Upper lobe of left lung (tissue), 6 donors: ENCODE measurements around the gene TEX55. TPM values are rescaled to one million over a fixed set of nuclear protein-coding genes. Genes with fewer than 3 reads are reported as not detected.
"Not testable (repeated sequence)": the region's sequence is repeated elsewhere in the genome, so short reads cannot be mapped to it uniquely, and the experiment has no call there.

Source experiments
- ATAC-seq, 2 donors: fragments of 200-7000 bp; cut with Tn5 transposase; one replicate each; pipeline ENCODE4 v1.9.1; 2022; ENCODE audit warnings: mild to moderate bottlenecking in 2 of 2, moderate library complexity in 2 of 2; ENCODE audit not compliant: low FRiP score in 2 of 2
- DNase-seq, 2 donors: peaks; one replicate each; pipeline ENCODE4 v3.0.0-alpha.2; 2019 to 2020
- H3K27ac ChIP-seq, 4 donors: fragments of 200-600 bp; sonication (generic); one replicate each; pipeline ENCODE4 v1.5.1; 2016 to 2019
- H3K27me3 ChIP-seq, 4 donors: fragments of 200-600 bp; sonication (generic); one replicate each; pipeline ENCODE4 v1.5.1; 2017 to 2019
- H3K36me3 ChIP-seq, 4 donors: fragments of 200-600 bp; sonication (generic); one replicate each; pipeline ENCODE4 v1.5.1; 2016 to 2019
- H3K4me1 ChIP-seq, 4 donors: fragments of 200-600 bp; sonication (generic); one replicate each; pipeline ENCODE4 v1.5.1; 2018 to 2019
- H3K4me3 ChIP-seq, 4 donors: fragments of 200-600 bp; sonication (generic); one replicate each; pipeline ENCODE4 v1.5.1; 2017 to 2019; ENCODE audit warnings: mild to moderate bottlenecking in 2 of 4, moderate library complexity in 1 of 4
- H3K9me3 ChIP-seq, 4 donors: fragments of 200-600 bp; sonication (generic); one replicate each; pipeline ENCODE4 v1.5.1; 2018 to 2019
- EP300 ChIP-seq, 4 donors: sonication (generic); formaldehyde crosslinking; IDR thresholded peaks; one replicate each; pipeline ENCODE4 v1.5.1; 2017; ENCODE audit warnings: antibody characterized with exemption in 4 of 4, control low read depth in 2 of 4
- POLR2A ChIP-seq, 4 donors: fragments of 450-650 bp; IDR thresholded peaks; one replicate each; pipeline ENCODE4 v1.5.1; 2016 to 2017; ENCODE audit warnings: antibody characterized with exemption in 4 of 4, mild to moderate bottlenecking in 2 of 4
- POLR2AphosphoS5 ChIP-seq, 2 donors: sonication (generic); formaldehyde crosslinking; IDR thresholded peaks; one replicate each; pipeline ENCODE4 v1.5.1; 2017; ENCODE audit warnings: antibody characterized with exemption in 2 of 2
- WGBS, 2 donors: methylation state at CpG; one replicate each; pipeline ENCODE4 v1.1.5; 2017 to 2018; 5-methylcytosine and 5-hydroxymethylcytosine counted together
- total RNA-seq, 6 donors: library from RNA; depleted of rRNA in 4 of 6; stranded (reverse); fragments of >200 nt in 4 of 6; gene quantifications; one replicate each; pipeline versions ENCODE4 v1.1.0 to v1.2.1, GENCODE V29; 2016 to 2021
- TF ChIP-seq, protein P1 (sequence below), 6 experiments: fragments of 450-650 bp in 4 of 6; fragments of 200-600 bp in 2 of 6; sonication (generic) in 2 of 6; IDR thresholded peaks; one replicate each; pipeline ENCODE4 v1.5.1; 2016 to 2019; ENCODE audit warnings: antibody characterized with exemption in 6 of 6
- donor health status: DM: no; HTN: no; CAD: no; lungs with moderate emphysema.
- donor health status: DM: no; HTN: yes; CAD: no; lungs with severe emphysema.

The TEX55 gene
- total RNA-seq: not detected

DNA sequence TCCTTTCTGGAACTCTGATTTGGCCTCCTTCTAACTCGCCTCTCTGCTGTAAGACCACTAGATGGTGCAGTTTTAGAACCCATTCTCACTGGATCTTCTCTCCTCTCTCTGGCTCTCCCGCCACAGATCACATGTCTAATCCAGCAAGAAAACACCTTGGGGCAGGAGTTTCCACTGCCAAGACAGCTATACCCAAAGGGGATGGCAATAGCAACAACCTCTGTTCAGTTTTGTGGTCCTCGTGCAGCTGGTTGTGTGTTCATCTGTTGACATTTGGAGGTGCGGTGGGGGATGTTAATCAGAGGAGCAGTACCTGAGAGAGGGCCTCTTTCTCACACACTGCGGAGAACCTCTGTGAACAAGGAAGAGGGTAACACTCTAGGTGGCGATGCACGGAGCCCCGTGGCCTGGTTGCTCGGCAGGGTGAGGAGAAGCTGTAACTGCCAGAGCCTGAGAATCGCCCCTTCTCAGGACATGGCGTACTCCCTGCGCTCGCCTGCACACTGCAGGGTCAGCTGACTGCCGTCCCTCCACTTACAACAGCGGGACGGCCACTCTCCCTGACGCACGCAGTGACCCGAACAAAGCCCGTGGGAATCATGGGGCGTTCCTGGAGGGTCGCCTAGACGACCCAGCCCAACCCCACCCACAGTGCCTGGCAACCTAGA, at the start of gene TEX55:
TEX55 (plus strand) TSS at position 666 of the 668 bp plus-strand sequence. CDS start 25 bp downstream, outside the sequence.
- no peaks in the 10 kb centered on the region for H3K36me3 ChIP-seq
- H3K9me3 ChIP-seq: no peaks in the 10 kb centered on the region
- WGBS, 2 donors: 81 to 86% methylated on average over 13 to 23 of the region's 23 CpGs
- no peak for TF ChIP-seq POLR2A (IDR thresholded peaks at IDR 0.05)
- no peak for TF ChIP-seq EP300 (IDR thresholded peaks at IDR 0.05)
- TF ChIP-seq, protein P1, sequence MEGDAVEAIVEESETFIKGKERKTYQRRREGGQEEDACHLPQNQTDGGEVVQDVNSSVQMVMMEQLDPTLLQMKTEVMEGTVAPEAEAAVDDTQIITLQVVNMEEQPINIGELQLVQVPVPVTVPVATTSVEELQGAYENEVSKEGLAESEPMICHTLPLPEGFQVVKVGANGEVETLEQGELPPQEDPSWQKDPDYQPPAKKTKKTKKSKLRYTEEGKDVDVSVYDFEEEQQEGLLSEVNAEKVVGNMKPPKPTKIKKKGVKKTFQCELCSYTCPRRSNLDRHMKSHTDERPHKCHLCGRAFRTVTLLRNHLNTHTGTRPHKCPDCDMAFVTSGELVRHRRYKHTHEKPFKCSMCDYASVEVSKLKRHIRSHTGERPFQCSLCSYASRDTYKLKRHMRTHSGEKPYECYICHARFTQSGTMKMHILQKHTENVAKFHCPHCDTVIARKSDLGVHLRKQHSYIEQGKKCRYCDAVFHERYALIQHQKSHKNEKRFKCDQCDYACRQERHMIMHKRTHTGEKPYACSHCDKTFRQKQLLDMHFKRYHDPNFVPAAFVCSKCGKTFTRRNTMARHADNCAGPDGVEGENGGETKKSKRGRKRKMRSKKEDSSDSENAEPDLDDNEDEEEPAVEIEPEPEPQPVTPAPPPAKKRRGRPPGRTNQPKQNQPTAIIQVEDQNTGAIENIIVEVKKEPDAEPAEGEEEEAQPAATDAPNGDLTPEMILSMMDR (IDR thresholded peaks at IDR 0.05): peak in 5 of 6 experiments; percentile 16 to 46 (median 36)
- peak; percentile 59 to 84 for ATAC-seq
- peak in 1 of 2 donors; percentile 41 for DNase-seq
- H3K27ac ChIP-seq: no peak within 1 kb of the TSS
- H3K4me3 ChIP-seq: no peak within 1 kb of the TSS
- H3K27me3 ChIP-seq: no peaks in the 10 kb centered on the region
- H3K4me1 ChIP-seq: no peaks in the 10 kb centered on the region

DNA sequence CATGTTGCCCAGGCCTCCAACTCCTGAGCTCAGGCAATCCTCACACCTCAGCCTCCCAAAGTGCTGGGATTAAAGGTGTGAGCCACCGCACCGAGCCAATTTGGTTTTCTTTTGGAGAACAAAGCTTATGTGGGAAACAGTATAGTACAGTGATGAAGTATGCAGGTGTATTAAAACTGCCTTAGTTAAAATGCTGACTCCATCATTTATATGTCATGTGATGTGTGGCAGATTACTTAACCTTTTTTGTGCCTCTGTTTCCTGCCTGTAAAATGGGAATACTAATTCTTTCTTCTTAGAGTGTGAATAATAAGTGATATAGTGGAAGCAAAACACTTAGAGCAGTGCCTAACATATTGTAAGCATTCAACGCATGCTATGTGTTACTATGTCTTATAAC, 48.0 kb upstream of the TEX55 start:
- ATAC-seq (no peak), DNase-seq (no peak)
- Histone ChIP-seq H3K36me3 (no peaks in the 10 kb centered on the region), H3K4me1 (no peaks in the 10 kb centered on the region), H3K27ac (no peak overlapping the region), H3K9me3 (no peaks in the 10 kb centered on the region), H3K27me3 (no peaks in the 10 kb centered on the region), H3K4me3 (no peak overlapping the region)
- TF ChIP-seq, protein P1 (IDR thresholded peaks at IDR 0.05): no peak
- TF ChIP-seq EP300 (IDR thresholded peaks at IDR 0.05): no peak
- no peak for TF ChIP-seq POLR2AphosphoS5 (IDR thresholded peaks at IDR 0.05)
- no peak for TF ChIP-seq POLR2A (IDR thresholded peaks at IDR 0.05)
- 91 to 99% methylated on average over 3 of the region's 3 CpGs for WGBS, 2 donors

DNA sequence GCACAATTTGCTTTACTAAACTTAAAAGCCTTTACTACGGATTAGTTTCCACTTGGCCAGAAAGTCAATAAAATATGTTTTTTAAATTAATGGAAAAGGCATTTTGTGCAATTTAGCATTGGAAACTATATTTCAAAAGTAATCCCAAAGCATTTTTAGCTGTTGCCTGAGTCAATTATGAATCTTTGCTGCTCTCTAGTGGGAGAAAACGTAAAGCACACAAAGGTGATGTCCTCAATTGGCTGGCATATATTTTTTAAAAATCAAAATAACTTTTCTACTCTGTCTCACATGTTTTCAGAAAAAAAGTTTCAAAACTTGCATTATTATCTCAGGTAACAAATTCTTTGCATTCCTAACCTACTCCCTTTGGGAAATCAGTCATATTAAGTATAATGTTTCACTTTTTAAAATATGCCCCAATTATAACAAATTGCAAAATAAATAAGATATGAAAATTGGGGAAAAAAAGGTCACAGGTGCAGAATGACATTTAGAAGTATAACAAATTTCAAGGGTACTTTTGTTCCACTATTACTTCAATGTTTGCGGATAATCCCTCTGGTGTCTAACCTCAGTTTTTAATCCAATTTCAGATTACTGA, 47.2 kb upstream of the TEX55 start:
- WGBS, 2 donors: 25 to 27% methylated on average over 3 of the region's 3 CpGs
- TF ChIP-seq, protein P1 (IDR thresholded peaks at IDR 0.05): peak in 5 of 6 experiments; percentile 37 to 52 (median 49)
- no peak for TF ChIP-seq POLR2A (IDR thresholded peaks at IDR 0.05)
- Histone ChIP-seq H3K27ac (no peak overlapping the region), H3K36me3 (no peaks in the 10 kb centered on the region), H3K27me3 (no peaks in the 10 kb centered on the region), H3K9me3 (no peaks in the 10 kb centered on the region), H3K4me3 (no peak overlapping the region), H3K4me1 (no peaks in the 10 kb centered on the region)
- DNase-seq: no peak
- peak in 1 of 2 donors; percentile 35 for ATAC-seq

DNA sequence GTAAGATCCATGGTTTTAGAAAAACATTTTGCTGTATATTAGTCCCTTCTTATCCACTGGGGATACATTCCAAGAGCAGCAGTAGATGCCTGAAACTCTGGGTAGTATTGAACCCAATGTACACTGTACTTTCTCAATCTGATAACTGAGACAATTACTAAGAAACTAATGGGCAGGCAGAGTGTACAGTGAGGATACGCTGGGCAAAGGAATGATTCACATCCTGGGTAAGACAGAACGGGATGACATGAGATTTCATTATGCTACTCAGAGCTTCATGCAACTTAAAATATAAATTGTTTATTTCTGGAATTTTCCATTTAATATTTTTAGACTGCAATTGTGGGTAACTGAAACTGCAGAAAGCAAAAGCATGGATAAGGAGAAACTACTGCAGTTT, 46.2 kb upstream of the TEX55 start:
- no peaks in the 10 kb centered on the region for H3K36me3 ChIP-seq
- DNase-seq: no peak
- no peak for ATAC-seq
- no peaks in the 10 kb centered on the region for H3K9me3 ChIP-seq
- whole genome bisulfite sequencing, 2 donors: 49 to 57% methylated on average over 2 of the region's 2 CpGs
- TF ChIP-seq POLR2AphosphoS5 (IDR thresholded peaks at IDR 0.05) (no peak), EP300 (IDR thresholded peaks at IDR 0.05) (no peak), POLR2A (IDR thresholded peaks at IDR 0.05) (no peak)
- TF ChIP-seq, protein P1 (IDR thresholded peaks at IDR 0.05): no peak
- H3K4me3 ChIP-seq: no peak overlapping the region
- no peaks in the 10 kb centered on the region for H3K27me3 ChIP-seq
- H3K4me1 ChIP-seq: no peaks in the 10 kb centered on the region
- H3K27ac ChIP-seq: no peak overlapping the region

DNA sequence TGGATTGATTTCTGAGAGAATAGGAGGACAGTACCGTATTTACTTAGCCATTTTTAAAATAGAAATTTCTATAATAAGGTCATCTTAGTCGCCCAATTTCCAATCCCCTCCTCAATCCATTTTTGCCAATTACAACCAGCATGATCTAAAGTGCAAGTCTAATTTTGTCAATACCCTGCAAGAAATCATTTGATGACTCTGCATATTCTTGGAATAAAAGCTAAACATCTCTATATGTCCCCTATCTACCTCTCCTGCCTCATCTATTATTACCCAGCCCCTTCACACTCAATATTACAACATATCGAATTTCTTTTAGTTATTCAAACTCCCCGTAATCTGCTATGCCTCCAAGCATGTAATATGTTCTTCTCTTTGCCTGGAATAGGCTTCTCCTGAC, 41.9 kb upstream of the TEX55 start:
- Histone ChIP-seq H3K36me3 (no peaks in the 10 kb centered on the region), H3K4me1 (no peaks in the 10 kb centered on the region), H3K9me3 (no peaks in the 10 kb centered on the region), H3K4me3 (no peak overlapping the region), H3K27ac (no peak overlapping the region), H3K27me3 (no peaks in the 10 kb centered on the region)
- no peak for DNase-seq
- 86 to 90% methylated on average over 4 of the region's 4 CpGs for whole genome bisulfite sequencing, 2 donors
- no peak for TF ChIP-seq POLR2AphosphoS5 (IDR thresholded peaks at IDR 0.05)
- ATAC-seq: no peak

DNA sequence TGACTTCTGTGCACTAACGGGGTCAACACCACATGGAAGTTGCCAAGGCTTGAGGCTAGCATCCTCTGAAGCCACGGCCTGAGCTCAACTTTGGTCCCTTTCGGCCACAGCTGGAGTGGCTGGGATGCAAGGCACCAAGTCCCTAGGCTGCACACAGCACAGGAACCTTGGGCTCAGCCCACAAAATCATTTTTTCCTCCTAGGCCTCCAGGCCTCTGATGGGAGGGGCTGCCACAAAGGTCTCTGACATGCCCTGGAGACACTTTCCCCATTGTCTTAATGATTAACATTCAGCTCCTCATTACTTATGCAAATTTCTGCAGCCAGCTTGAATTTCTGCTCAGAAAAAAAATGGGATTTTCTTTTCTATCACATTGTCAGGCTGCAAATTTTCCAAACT, 27.6 kb upstream of the TEX55 start:
- not testable (repeated sequence) for H3K27ac ChIP-seq, ATAC-seq, H3K4me1 ChIP-seq, H3K36me3 ChIP-seq, H3K4me3 ChIP-seq, DNase-seq, H3K9me3 ChIP-seq, H3K27me3 ChIP-seq
- 33% methylated on average over 3 of the region's 3 CpGs; no CpG with 5 or more reads in 1 of the 2 donors for WGBS, 2 donors
